Measurements from ENCODE around the gene ID3. TPM values are rescaled to one million over a fixed set of nuclear protein-coding genes. Genes with fewer than 3 reads are reported as not detected.

ID3 gene
- total and polyA plus RNA-seq, 2 experiments from 2014 or later, result 376 to 680 TPM

- Histone ChIP-seq H3F3A (ENCODE audit: insufficient read depth) (peaks cover 25% of the 10 kb centered on the region), H4K20me1 (ENCODE audit: insufficient read depth) (no peaks in the 10 kb centered on the region), H2AFZ (no peak overlapping the region), H3K4me1 (ENCODE audit: insufficient read depth) (peaks cover 28% of the 10 kb centered on the region), H3K4me2 (ENCODE audit: unreplicated experiment) (no peak overlapping the region), H3K79me2 (ENCODE audit: insufficient read depth) (no peaks in the 10 kb centered on the region), H3K9me3 (ENCODE audit: low read depth) (no peaks in the 10 kb centered on the region), H3K27ac (no peak overlapping the region), H3K9me2 (ENCODE audit: insufficient read depth) (no peaks in the 10 kb centered on the region), H3K27me3 (replicated peaks; ENCODE audit: insufficient read depth) (no peaks in the 10 kb centered on the region), H3K4me3 (no peak overlapping the region), H3K9ac (no peak overlapping the region), H3K36me3 (ENCODE audit: low read depth) (no peaks in the 10 kb centered on the region)
- WGBS, 2 experiments (ENCODE audit: low coverage in 1 of 2, low lambda C conversion rate in 2 of 2, missing lambda C conversion rate in 2 of 2), result 86 to 90% methylated on average over 4 of the region's 4 CpGs
- TF ChIP-seq EZH2phosphoT487 (IDR thresholded peaks at IDR 0.05; ENCODE audit: insufficient read depth, low read depth) (no peak), EZH2 (IDR thresholded peaks at IDR 0.05; ENCODE audit: insufficient read depth, poor library complexity, severe bottlenecking) (no peak)
- in situ Hi-C loops (cut with MboI), result no loop called here
- no peak for DNase-seq
Measured at GRCh38 chr1:23582820-23583219, 23.5 kb upstream of the ID3 start.

DNA sequence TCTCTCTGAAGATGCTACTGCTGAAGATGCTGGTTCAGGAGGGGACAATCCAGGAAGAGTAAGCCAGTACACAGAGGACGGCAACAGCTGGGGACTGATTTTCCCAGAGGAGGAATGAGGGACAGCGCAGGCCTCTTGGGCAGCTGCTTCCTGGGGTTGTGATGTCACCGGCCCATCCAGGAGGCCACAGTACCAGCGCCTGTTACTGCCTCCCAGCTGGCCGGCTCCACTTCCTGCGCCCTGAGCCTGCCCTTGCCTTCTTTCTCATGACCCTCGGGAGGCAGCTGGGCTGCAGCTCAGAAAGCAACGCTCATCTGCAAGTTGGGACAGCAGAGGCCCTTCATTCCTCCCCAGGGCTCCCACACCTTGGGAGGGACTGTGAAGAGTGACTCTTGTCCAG lies 21.9 kb upstream of the ID3 start:
- Histone ChIP-seq H3K9me3 (ENCODE audit: low read depth) (no peaks in the 10 kb centered on the region), H3K4me3 (no peak overlapping the region), H3K9ac (no peak overlapping the region), H3K4me2 (ENCODE audit: unreplicated experiment) (no peak overlapping the region), H3K27me3 (replicated peaks; ENCODE audit: insufficient read depth) (no peaks in the 10 kb centered on the region), H3K36me3 (ENCODE audit: low read depth) (no peaks in the 10 kb centered on the region), H3F3A (ENCODE audit: insufficient read depth) (peaks cover 35% of the 10 kb centered on the region), H4K20me1 (ENCODE audit: insufficient read depth) (no peaks in the 10 kb centered on the region), H2AFZ (no peak overlapping the region), H3K79me2 (ENCODE audit: insufficient read depth) (no peaks in the 10 kb centered on the region), H3K9me2 (ENCODE audit: insufficient read depth) (no peaks in the 10 kb centered on the region), H3K27ac (no peak overlapping the region), H3K4me1 (ENCODE audit: insufficient read depth) (peaks cover 36% of the 10 kb centered on the region)
- no peak for DNase-seq
- in situ Hi-C loops (cut with MboI), result no loop called here
- TF ChIP-seq EZH2 (IDR thresholded peaks at IDR 0.05; ENCODE audit: insufficient read depth, poor library complexity, severe bottlenecking) (no peak), EZH2phosphoT487 (IDR thresholded peaks at IDR 0.05; ENCODE audit: insufficient read depth, low read depth) (no peak)
- WGBS, 2 experiments (ENCODE audit: low coverage in 1 of 2, low lambda C conversion rate in 2 of 2, missing lambda C conversion rate in 2 of 2), result 90 to 96% methylated on average over 8 of the region's 8 CpGs

DNA sequence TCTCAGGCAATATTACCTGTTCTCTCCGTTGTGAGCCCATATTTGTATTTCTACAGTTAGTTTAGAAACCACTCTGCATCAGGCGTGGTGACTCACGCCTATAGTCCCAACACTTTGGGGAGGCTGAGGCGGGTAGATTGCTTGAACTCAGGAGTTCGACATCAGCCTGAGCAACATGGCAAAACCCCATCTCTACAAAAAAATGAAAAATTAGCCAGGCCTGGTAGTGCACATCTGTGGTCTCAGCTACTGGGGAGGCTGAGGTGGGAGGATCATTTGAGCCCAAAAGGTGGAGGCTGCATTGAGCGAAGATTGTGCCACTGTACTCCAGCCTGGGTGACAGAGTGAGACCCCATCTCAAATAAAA lies 19.7 kb upstream of the ID3 start:
- no peaks in the 10 kb centered on the region for H3K9me2 ChIP-seq (ENCODE audit: insufficient read depth)
- no peak overlapping the region for H3K4me2 ChIP-seq (ENCODE audit: unreplicated experiment)
- H3K79me2 ChIP-seq (ENCODE audit: insufficient read depth), result no peaks in the 10 kb centered on the region
- no peaks in the 10 kb centered on the region for H3K36me3 ChIP-seq (ENCODE audit: low read depth)
- no peaks in the 10 kb centered on the region for H3K27me3 ChIP-seq (replicated peaks; ENCODE audit: insufficient read depth)
- H3K9ac ChIP-seq, result peak overlapping the region; percentile 85
- H3F3A ChIP-seq (ENCODE audit: insufficient read depth), result peaks cover 43% of the 10 kb centered on the region
- TF ChIP-seq EZH2phosphoT487 (IDR thresholded peaks at IDR 0.05; ENCODE audit: insufficient read depth, low read depth) (no peak), EZH2 (IDR thresholded peaks at IDR 0.05; ENCODE audit: insufficient read depth, poor library complexity, severe bottlenecking) (no peak)
- peaks cover 37% of the 10 kb centered on the region for H3K4me1 ChIP-seq (ENCODE audit: insufficient read depth)
- no peaks in the 10 kb centered on the region for H3K9me3 ChIP-seq (ENCODE audit: low read depth)
- in situ Hi-C loops (cut with MboI), result no loop called here
- no peak overlapping the region for H3K4me3 ChIP-seq
- H4K20me1 ChIP-seq (ENCODE audit: insufficient read depth), result no peaks in the 10 kb centered on the region
- peak overlapping the region; percentile 98 for H3K27ac ChIP-seq
- DNase-seq, result no peak
- H2AFZ ChIP-seq, result no peak overlapping the region
- 79 to 81% methylated on average over 6 of the region's 6 CpGs for WGBS, 2 experiments (ENCODE audit: low coverage in 1 of 2, low lambda C conversion rate in 2 of 2, missing lambda C conversion rate in 2 of 2)

DNA sequence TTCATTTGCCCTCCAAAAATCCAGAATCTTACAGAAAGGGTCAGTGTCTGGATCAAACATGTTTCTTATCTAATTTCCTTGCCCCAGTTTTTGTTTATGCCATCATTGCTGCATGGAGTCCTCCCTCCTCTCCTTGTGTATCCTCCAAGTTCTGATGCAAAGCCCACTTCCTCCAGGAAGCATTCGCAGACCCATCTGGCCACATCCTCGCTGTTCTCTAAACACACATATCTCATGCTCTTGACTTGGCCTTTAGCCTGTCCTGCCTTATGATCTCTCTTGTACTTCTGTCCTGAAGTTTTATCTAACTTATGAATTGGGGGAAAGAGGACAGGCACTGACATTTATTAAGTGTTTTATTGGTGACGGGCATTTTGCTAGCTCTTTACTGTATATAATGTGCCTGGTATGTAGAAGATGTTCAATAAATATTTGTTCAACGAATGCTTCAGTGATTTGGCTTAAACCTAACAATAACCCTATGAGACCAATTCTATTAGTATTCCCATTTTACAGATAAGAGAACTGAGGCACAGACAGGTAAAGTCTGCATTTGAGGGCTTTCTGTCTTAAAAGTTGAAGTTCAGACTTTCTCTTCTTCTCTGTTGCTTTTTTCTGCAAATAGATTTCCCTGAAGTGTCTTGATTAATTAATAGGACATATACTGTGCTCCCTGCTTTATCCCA lies 19.2 kb upstream of the ID3 start:
- peaks cover 37% of the 10 kb centered on the region for H3K4me1 ChIP-seq (ENCODE audit: insufficient read depth)
- H3F3A ChIP-seq (ENCODE audit: insufficient read depth), result peaks cover 43% of the 10 kb centered on the region
- WGBS, 2 experiments (ENCODE audit: low coverage in 1 of 2, low lambda C conversion rate in 2 of 2, missing lambda C conversion rate in 2 of 2), result 91 to 95% methylated on average over 4 of the region's 4 CpGs
- H3K27me3 ChIP-seq (replicated peaks; ENCODE audit: insufficient read depth), result no peaks in the 10 kb centered on the region
- H3K27ac ChIP-seq, result peak overlapping the region; percentile 98
- no peak for TF ChIP-seq EZH2phosphoT487 (IDR thresholded peaks at IDR 0.05; ENCODE audit: insufficient read depth, low read depth)
- no peak for TF ChIP-seq EZH2 (IDR thresholded peaks at IDR 0.05; ENCODE audit: insufficient read depth, poor library complexity, severe bottlenecking)
- H3K4me2 ChIP-seq (ENCODE audit: unreplicated experiment), result peak overlapping the region; percentile 88
- in situ Hi-C loops (cut with MboI), result no loop called here
- H3K36me3 ChIP-seq (ENCODE audit: low read depth), result no peaks in the 10 kb centered on the region
- peak overlapping the region; percentile 85 for H3K9ac ChIP-seq
- H2AFZ ChIP-seq, result no peak overlapping the region
- H4K20me1 ChIP-seq (ENCODE audit: insufficient read depth), result no peaks in the 10 kb centered on the region
- no peak overlapping the region for H3K4me3 ChIP-seq
- H3K79me2 ChIP-seq (ENCODE audit: insufficient read depth), result no peaks in the 10 kb centered on the region
- H3K9me2 ChIP-seq (ENCODE audit: insufficient read depth), result no peaks in the 10 kb centered on the region
- DNase-seq, result no peak
- no peaks in the 10 kb centered on the region for H3K9me3 ChIP-seq (ENCODE audit: low read depth)
